GM23338 (cell line): Measurements from ENCODE around the gene CCDC85B. TPM values are rescaled to one million over a fixed set of nuclear protein-coding genes. Genes with fewer than 3 reads are reported as not detected.

ENCODE experiments used
- ATAC-seq: fragments of 200-7000 bp; cut with Tn5 transposase; 3 replicates; pipeline ENCODE4 v1.9.1; 2020
- DNase-seq: peaks from one replicate; pipeline ENCODE4 v3.0.0-alpha.2; 2015; ENCODE audit warnings: low spot score
- H2AFZ ChIP-seq: fragments of 200-600 bp; sonication (generic); 2 replicates; pipeline ENCODE4 v1.8.0; 2016; ENCODE audit warnings: antibody characterized with exemption, mild to moderate bottlenecking, moderate library complexity
- H3F3A ChIP-seq: fragments of 200-600 bp; sonication (generic); replicated peaks from 2 replicates; pipeline ENCODE4 v1.8.0; 2017; ENCODE audit warnings: antibody characterized with exemption, mixed run types, low read depth
- H3K27ac ChIP-seq: fragments of 200-600 bp; sonication (generic); 2 replicates; pipeline ENCODE4 v1.6.1; 2016; ENCODE audit warnings: low read depth
- H3K27me3 ChIP-seq: fragments of 200-600 bp; sonication (generic); 2 replicates; pipeline ENCODE4 v1.8.0; 2016; ENCODE audit warnings: mild to moderate bottlenecking, mixed run types, moderate library complexity; ENCODE audit not compliant: insufficient read depth
- H3K36me3 ChIP-seq: fragments of 200-600 bp; sonication (generic); 2 replicates; pipeline ENCODE4 v1.8.0; 2016; ENCODE audit warnings: mild to moderate bottlenecking; ENCODE audit not compliant: insufficient read depth
- H3K4me1 ChIP-seq: fragments of 200-600 bp; sonication (generic); 2 replicates; pipeline ENCODE4 v1.8.0; 2016; ENCODE audit warnings: mild to moderate bottlenecking, moderate library complexity; ENCODE audit not compliant: insufficient read depth
- H3K4me2 ChIP-seq: fragments of 200-600 bp; sonication (generic); 2 replicates; pipeline ENCODE4 v1.7.1; 2017; ENCODE audit warnings: mixed run types
- H3K4me3 ChIP-seq: fragments of 200-600 bp; sonication (generic); 2 replicates; pipeline ENCODE4 v1.6.1; 2016; ENCODE audit warnings: mixed run types
- H3K79me2 ChIP-seq: fragments of 200-600 bp; sonication (generic); replicated peaks from 2 replicates; pipeline ENCODE4 v1.8.0; 2017; ENCODE audit warnings: mild to moderate bottlenecking; ENCODE audit not compliant: insufficient read depth
- H3K9me2 ChIP-seq: fragments of 200-600 bp; sonication (generic); 2 replicates; pipeline ENCODE4 v1.8.0; 2017; ENCODE audit not compliant: insufficient read depth
- H4K20me1 ChIP-seq: fragments of 200-600 bp; sonication (generic); replicated peaks from 2 replicates; pipeline ENCODE4 v1.8.0; 2017; ENCODE audit warnings: mild to moderate bottlenecking; ENCODE audit not compliant: insufficient read depth
- H3K27ac Mint-ChIP-seq: 2 replicates; pipeline ENCODE4 v1.8.0; 2020; ENCODE audit warnings: inconsistent platforms, mild to moderate bottlenecking, moderate library complexity, mixed read lengths
- H3K27me3 Mint-ChIP-seq: 3 replicates; pipeline ENCODE4 v1.8.0; 2022; ENCODE audit warnings: low read depth, mild to moderate bottlenecking, moderate library complexity, mixed read lengths, inconsistent platforms; ENCODE audit not compliant: insufficient read depth, poor library complexity
- H3K36me3 Mint-ChIP-seq: 3 replicates; pipeline ENCODE4 v1.8.0; 2021; ENCODE audit warnings: low read depth, mild to moderate bottlenecking, inconsistent platforms, moderate library complexity, mixed read lengths
- H3K4me1 Mint-ChIP-seq: 3 replicates; pipeline ENCODE4 v1.8.0; 2020; ENCODE audit warnings: mild to moderate bottlenecking, inconsistent platforms, mixed read lengths
- H3K4me3 Mint-ChIP-seq: 3 replicates; pipeline ENCODE4 v1.8.0; 2021; ENCODE audit warnings: moderate library complexity, mild to moderate bottlenecking, inconsistent platforms, mixed read lengths
- H3K9me3 Mint-ChIP-seq: 3 replicates; pipeline ENCODE4 v1.8.0; 2020; ENCODE audit warnings: moderate library complexity, mild to moderate bottlenecking, inconsistent platforms, mixed read lengths
- CREB1 ChIP-seq: fragments of 250-450 bp; sonication (Bioruptor Pico); IDR thresholded peaks from 2 replicates; pipeline ENCODE4 v1.5.0; 2020; ENCODE audit warnings: low read depth, mild to moderate bottlenecking, moderate library complexity
- JUNB ChIP-seq: IDR thresholded peaks from one replicate; pipeline ENCODE4 v1.6.1; 2016; ENCODE audit warnings: antibody characterized with exemption; ENCODE audit not compliant: unreplicated experiment
- POLR2AphosphoS5 ChIP-seq: IDR thresholded peaks from 2 replicates; pipeline ENCODE4 v1.6.1; 2016; ENCODE audit warnings: antibody characterized with exemption, low read depth
- ZNF114 ChIP-seq: fragments of 250-450 bp; sonication (Bioruptor Pico); IDR thresholded peaks from 2 replicates; pipeline ENCODE4 v1.5.0; 2020; ENCODE audit warnings: mild to moderate bottlenecking, moderate library complexity
- ZNF331 ChIP-seq: fragments of 250-450 bp; sonication (Bioruptor Pico); IDR thresholded peaks from 2 replicates; pipeline ENCODE4 v1.5.0; 2020; ENCODE audit warnings: low read depth, mild to moderate bottlenecking, moderate library complexity
- polyA plus RNA-seq: library from polyadenylated mRNA; unstranded; fragments of >200 nt; fragmentation: Nextera tagmentation; extraction: Ambion mirVana; gene quantifications from 2 replicates; pipeline ENCODE4 v1.2.1, GENCODE V29; 2016
- total RNA-seq: library from RNA; depleted of rRNA; stranded (reverse); fragments of >200 nt; shearing (Covaris generic); gene quantifications from 2 replicates; pipeline ENCODE4 v1.2.3, GENCODE V29; 2014
- TF ChIP-seq, protein P1 (sequence below): fragments of 250-450 bp; sonication (Bioruptor Pico); IDR thresholded peaks from 2 replicates; pipeline ENCODE4 v1.5.0; 2020; ENCODE audit warnings: mild to moderate bottlenecking, moderate library complexity
- TF ChIP-seq, protein P2 (sequence below): IDR thresholded peaks from one replicate; pipeline ENCODE4 v1.6.1; 2018; ENCODE audit warnings: antibody characterized with exemption; ENCODE audit not compliant: unreplicated experiment
- TF ChIP-seq, protein P3 (sequence below): IDR thresholded peaks from 2 replicates; pipeline ENCODE4 v1.6.1; 2016; ENCODE audit warnings: antibody characterized with exemption

Gene CCDC85B
- total and polyA plus RNA-seq, 2 experiments from 2014 or later = 54.5 to 66.3 TPM

DNA sequence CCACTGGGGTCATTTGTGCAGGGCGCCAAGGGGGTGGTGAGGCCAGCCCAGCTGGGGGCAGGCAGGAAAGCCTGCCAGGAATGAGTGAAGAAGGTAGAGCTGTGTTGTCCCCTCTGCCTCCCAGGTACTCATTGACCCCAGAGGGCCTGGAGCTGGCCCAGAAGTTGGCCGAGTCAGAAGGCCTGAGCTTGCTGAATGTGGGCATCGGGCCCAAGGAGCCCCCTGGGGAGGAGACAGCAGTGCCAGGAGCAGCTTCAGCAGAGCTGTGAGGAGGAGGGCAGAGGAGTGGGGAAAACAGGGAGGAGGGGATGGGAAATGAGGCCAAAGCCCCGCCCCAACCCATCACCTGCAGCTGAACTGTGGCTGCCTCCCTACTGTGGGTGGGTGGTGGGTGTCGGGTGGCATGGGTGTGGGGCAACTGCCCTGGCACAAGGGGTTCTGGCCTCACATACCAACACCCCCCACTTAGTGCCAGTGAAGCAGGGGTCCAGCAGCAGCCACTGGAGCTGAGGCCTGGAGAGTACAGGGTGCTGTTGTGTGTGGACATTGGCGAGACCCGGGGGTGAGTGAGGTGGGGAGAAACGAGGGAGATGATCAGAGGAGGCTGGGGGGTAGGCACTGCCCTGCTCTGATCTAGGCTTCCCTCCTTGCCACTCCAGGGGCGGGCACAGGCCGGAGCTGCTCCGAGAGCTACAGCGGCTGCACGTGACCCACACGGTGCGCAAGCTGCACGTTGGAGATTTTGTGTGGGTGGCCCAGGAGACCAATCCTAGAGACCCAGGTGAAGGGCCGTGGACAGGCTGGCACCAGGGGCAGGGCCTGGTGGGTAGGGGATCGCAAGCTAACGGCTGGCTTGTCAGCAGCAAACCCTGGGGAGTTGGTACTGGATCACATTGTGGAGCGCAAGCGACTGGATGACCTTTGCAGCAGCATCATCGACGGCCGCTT, 27.3 kb upstream of the CCDC85B start:
- no peak overlapping the region for H3K27ac Mint-ChIP-seq
- DNase-seq (no peak), ATAC-seq (no peak)

More for the DNA sequence above, 27.3 kb upstream of the CCDC85B start:
- Mint-ChIP-seq H3K4me3 (peak overlapping the region; percentile 19), H3K36me3 (peaks cover 39% of the 10 kb centered on the region), H3K27me3 (peaks cover 27% of the 10 kb centered on the region), H3K9me3 (peaks cover 4% of the 10 kb centered on the region; the same call in 2 of the 3 replicates), H3K4me1 (peaks cover 16% of the 10 kb centered on the region)
- H4K20me1 ChIP-seq = peaks cover 6% of the 10 kb centered on the region; the same call in 1 of the 2 replicates
- H3K27ac ChIP-seq = no peak overlapping the region
- H2AFZ ChIP-seq = no peak overlapping the region
- H3F3A ChIP-seq = peaks cover 27% of the 10 kb centered on the region
- TF ChIP-seq, protein P1, sequence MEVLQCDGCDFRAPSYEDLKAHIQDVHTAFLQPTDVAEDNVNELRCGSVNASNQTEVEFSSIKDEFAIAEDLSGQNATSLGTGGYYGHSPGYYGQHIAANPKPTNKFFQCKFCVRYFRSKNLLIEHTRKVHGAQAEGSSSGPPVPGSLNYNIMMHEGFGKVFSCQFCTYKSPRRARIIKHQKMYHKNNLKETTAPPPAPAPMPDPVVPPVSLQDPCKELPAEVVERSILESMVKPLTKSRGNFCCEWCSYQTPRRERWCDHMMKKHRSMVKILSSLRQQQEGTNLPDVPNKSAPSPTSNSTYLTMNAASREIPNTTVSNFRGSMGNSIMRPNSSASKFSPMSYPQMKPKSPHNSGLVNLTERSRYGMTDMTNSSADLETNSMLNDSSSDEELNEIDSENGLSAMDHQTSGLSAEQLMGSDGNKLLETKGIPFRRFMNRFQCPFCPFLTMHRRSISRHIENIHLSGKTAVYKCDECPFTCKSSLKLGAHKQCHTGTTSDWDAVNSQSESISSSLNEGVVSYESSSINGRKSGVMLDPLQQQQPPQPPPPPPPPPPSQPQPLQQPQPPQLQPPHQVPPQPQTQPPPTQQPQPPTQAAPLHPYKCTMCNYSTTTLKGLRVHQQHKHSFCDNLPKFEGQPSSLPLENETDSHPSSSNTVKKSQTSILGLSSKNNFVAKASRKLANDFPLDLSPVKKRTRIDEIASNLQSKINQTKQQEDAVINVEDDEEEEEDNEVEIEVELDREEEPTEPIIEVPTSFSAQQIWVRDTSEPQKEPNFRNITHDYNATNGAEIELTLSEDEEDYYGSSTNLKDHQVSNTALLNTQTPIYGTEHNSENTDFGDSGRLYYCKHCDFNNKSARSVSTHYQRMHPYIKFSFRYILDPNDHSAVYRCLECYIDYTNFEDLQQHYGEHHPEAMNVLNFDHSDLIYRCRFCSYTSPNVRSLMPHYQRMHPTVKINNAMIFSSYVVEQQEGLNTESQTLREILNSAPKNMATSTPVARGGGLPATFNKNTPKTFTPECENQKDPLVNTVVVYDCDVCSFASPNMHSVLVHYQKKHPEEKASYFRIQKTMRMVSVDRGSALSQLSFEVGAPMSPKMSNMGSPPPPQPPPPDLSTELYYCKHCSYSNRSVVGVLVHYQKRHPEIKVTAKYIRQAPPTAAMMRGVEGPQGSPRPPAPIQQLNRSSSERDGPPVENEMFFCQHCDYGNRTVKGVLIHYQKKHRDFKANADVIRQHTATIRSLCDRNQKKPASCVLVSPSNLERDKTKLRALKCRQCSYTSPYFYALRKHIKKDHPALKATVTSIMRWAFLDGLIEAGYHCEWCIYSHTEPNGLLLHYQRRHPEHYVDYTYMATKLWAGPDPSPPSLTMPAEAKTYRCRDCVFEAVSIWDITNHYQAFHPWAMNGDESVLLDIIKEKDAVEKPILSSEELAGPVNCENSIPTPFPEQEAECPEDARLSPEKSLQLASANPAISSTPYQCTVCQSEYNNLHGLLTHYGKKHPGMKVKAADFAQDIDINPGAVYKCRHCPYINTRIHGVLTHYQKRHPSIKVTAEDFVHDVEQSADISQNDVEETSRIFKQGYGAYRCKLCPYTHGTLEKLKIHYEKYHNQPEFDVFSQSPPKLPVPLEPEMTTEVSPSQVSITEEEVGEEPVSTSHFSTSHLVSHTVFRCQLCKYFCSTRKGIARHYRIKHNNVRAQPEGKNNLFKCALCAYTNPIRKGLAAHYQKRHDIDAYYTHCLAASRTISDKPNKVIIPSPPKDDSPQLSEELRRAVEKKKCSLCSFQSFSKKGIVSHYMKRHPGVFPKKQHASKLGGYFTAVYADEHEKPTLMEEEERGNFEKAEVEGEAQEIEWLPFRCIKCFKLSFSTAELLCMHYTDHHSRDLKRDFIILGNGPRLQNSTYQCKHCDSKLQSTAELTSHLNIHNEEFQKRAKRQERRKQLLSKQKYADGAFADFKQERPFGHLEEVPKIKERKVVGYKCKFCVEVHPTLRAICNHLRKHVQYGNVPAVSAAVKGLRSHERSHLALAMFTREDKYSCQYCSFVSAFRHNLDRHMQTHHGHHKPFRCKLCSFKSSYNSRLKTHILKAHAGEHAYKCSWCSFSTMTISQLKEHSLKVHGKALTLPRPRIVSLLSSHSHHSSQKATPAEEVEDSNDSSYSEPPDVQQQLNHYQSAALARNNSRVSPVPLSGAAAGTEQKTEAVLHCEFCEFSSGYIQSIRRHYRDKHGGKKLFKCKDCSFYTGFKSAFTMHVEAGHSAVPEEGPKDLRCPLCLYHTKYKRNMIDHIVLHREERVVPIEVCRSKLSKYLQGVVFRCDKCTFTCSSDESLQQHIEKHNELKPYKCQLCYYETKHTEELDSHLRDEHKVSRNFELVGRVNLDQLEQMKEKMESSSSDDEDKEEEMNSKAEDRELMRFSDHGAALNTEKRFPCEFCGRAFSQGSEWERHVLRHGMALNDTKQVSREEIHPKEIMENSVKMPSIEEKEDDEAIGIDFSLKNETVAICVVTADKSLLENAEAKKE (CRISPR knock-in tag) = no peak
- TF ChIP-seq, protein P2, sequence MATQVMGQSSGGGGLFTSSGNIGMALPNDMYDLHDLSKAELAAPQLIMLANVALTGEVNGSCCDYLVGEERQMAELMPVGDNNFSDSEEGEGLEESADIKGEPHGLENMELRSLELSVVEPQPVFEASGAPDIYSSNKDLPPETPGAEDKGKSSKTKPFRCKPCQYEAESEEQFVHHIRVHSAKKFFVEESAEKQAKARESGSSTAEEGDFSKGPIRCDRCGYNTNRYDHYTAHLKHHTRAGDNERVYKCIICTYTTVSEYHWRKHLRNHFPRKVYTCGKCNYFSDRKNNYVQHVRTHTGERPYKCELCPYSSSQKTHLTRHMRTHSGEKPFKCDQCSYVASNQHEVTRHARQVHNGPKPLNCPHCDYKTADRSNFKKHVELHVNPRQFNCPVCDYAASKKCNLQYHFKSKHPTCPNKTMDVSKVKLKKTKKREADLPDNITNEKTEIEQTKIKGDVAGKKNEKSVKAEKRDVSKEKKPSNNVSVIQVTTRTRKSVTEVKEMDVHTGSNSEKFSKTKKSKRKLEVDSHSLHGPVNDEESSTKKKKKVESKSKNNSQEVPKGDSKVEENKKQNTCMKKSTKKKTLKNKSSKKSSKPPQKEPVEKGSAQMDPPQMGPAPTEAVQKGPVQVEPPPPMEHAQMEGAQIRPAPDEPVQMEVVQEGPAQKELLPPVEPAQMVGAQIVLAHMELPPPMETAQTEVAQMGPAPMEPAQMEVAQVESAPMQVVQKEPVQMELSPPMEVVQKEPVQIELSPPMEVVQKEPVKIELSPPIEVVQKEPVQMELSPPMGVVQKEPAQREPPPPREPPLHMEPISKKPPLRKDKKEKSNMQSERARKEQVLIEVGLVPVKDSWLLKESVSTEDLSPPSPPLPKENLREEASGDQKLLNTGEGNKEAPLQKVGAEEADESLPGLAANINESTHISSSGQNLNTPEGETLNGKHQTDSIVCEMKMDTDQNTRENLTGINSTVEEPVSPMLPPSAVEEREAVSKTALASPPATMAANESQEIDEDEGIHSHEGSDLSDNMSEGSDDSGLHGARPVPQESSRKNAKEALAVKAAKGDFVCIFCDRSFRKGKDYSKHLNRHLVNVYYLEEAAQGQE = no peak
- no peak for TF ChIP-seq POLR2AphosphoS5
- TF ChIP-seq ZNF331 (CRISPR knock-in tag) = no peak
- no peak for TF ChIP-seq CREB1 (CRISPR knock-in tag)
- TF ChIP-seq JUNB = no peak
- TF ChIP-seq ZNF114 = no peak
- TF ChIP-seq, protein P3, sequence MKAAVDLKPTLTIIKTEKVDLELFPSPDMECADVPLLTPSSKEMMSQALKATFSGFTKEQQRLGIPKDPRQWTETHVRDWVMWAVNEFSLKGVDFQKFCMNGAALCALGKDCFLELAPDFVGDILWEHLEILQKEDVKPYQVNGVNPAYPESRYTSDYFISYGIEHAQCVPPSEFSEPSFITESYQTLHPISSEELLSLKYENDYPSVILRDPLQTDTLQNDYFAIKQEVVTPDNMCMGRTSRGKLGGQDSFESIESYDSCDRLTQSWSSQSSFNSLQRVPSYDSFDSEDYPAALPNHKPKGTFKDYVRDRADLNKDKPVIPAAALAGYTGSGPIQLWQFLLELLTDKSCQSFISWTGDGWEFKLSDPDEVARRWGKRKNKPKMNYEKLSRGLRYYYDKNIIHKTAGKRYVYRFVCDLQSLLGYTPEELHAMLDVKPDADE = no peak
- no peak overlapping the region for H3K4me2 ChIP-seq
- no peaks in the 10 kb centered on the region for H3K27me3 ChIP-seq
- no peaks in the 10 kb centered on the region for H3K9me2 ChIP-seq
- H3K4me3 ChIP-seq = no peak overlapping the region
- H3K36me3 ChIP-seq = peaks cover 4% of the 10 kb centered on the region; the same call in 1 of the 2 replicates
- peaks cover 11% of the 10 kb centered on the region for H3K79me2 ChIP-seq
- H3K4me1 ChIP-seq = peaks cover 8% of the 10 kb centered on the region; the same call in 1 of the 2 replicates
